ENCODE measurements around the gene TBC1D20. TPM values are rescaled to one million over a fixed set of nuclear protein-coding genes. Genes with fewer than 3 reads are reported as not detected.

The TBC1D20 gene
- total RNA-seq, 1 donor from 2014 or later: 30.9 TPM

GRCh38 chr20:402898-403581 lies 59.3 kb downstream of the TBC1D20 start:
- Histone ChIP-seq H3K9me3 (no peaks in the 10 kb centered on the region), H3K4me1 (peaks cover 8% of the 10 kb centered on the region), H3K36me3 (no peaks in the 10 kb centered on the region), H3K27ac (no peak overlapping the region), H3K27me3 (no peaks in the 10 kb centered on the region), H3K4me3 (no peak overlapping the region)
- TF ChIP-seq, protein P1, sequence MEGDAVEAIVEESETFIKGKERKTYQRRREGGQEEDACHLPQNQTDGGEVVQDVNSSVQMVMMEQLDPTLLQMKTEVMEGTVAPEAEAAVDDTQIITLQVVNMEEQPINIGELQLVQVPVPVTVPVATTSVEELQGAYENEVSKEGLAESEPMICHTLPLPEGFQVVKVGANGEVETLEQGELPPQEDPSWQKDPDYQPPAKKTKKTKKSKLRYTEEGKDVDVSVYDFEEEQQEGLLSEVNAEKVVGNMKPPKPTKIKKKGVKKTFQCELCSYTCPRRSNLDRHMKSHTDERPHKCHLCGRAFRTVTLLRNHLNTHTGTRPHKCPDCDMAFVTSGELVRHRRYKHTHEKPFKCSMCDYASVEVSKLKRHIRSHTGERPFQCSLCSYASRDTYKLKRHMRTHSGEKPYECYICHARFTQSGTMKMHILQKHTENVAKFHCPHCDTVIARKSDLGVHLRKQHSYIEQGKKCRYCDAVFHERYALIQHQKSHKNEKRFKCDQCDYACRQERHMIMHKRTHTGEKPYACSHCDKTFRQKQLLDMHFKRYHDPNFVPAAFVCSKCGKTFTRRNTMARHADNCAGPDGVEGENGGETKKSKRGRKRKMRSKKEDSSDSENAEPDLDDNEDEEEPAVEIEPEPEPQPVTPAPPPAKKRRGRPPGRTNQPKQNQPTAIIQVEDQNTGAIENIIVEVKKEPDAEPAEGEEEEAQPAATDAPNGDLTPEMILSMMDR (IDR thresholded peaks at IDR 0.05): no peak
- TF ChIP-seq POLR2AphosphoS5 (IDR thresholded peaks at IDR 0.05; ENCODE audit: insufficient read depth in 1 of 2, low read depth in 1 of 2) (no peak), POLR2A (IDR thresholded peaks at IDR 0.05) (no peak)
- no peak for DNase-seq (ENCODE audit: extremely low spot score in 2 of 2)
- intact Hi-C loops (cut with DNase I): loop anchor here (10.0 kb wide), 1 partner anchor 58 kb away; the partner anchor contains the start of gene NRSN2

GRCh38 chr20:402496-402885 lies 59.8 kb downstream of the TBC1D20 start:
- DNase-seq (ENCODE audit: extremely low spot score in 2 of 2): no peak
- Histone ChIP-seq H3K4me3 (no peak overlapping the region), H3K36me3 (no peaks in the 10 kb centered on the region), H3K4me1 (peaks cover 8% of the 10 kb centered on the region), H3K27me3 (no peaks in the 10 kb centered on the region), H3K9me3 (no peaks in the 10 kb centered on the region), H3K27ac (no peak overlapping the region)
- TF ChIP-seq POLR2A (IDR thresholded peaks at IDR 0.05) (no peak), POLR2AphosphoS5 (IDR thresholded peaks at IDR 0.05; ENCODE audit: insufficient read depth in 1 of 2, low read depth in 1 of 2) (no peak)
- TF ChIP-seq, protein P1 (IDR thresholded peaks at IDR 0.05): no peak
- intact Hi-C loops (cut with DNase I): loop anchor here (10.0 kb wide), 1 partner anchor 58 kb away; the partner anchor contains the start of gene NRSN2

GRCh38 chr20:401682-402495 lies 60.4 kb downstream of the TBC1D20 start:
- no peak overlapping the region for H3K4me3 ChIP-seq
- intact Hi-C loops (cut with DNase I): loop anchor here (10.0 kb wide), 1 partner anchor 57 kb away; the partner anchor contains the start of gene NRSN2
- no peak overlapping the region for H3K27ac ChIP-seq
- no peaks in the 10 kb centered on the region for H3K9me3 ChIP-seq
- peaks cover 2% of the 10 kb centered on the region for H3K4me1 ChIP-seq
- TF ChIP-seq POLR2A (IDR thresholded peaks at IDR 0.05) (no peak), POLR2AphosphoS5 (IDR thresholded peaks at IDR 0.05; ENCODE audit: insufficient read depth in 1 of 2, low read depth in 1 of 2) (no peak)
- TF ChIP-seq, protein P1 (IDR thresholded peaks at IDR 0.05): no peak
- H3K27me3 ChIP-seq: no peaks in the 10 kb centered on the region
- H3K36me3 ChIP-seq: peaks cover 0 to 3% of the 10 kb centered on the region in 2 donors
- DNase-seq (ENCODE audit: extremely low spot score in 2 of 2): no peak

- Histone ChIP-seq H3K36me3 (peaks cover 0 to 14% of the 10 kb centered on the region in 2 donors), H3K27me3 (no peaks in the 10 kb centered on the region), H3K4me3 (no peak overlapping the region), H3K4me1 (no peaks in the 10 kb centered on the region), H3K27ac (no peak overlapping the region), H3K9me3 (no peaks in the 10 kb centered on the region)
- no peak for TF ChIP-seq POLR2A (IDR thresholded peaks at IDR 0.05)
- TF ChIP-seq, protein P1 (IDR thresholded peaks at IDR 0.05): no peak
- no peak for TF ChIP-seq POLR2AphosphoS5 (IDR thresholded peaks at IDR 0.05; ENCODE audit: insufficient read depth in 1 of 2, low read depth in 1 of 2)
- no peak for DNase-seq (ENCODE audit: extremely low spot score in 2 of 2)
- intact Hi-C loops (cut with DNase I): loop anchor here (10.0 kb wide), 1 partner anchor 56 kb away; the partner anchor contains the start of gene NRSN2
Observed at GRCh38 chr20:400454-401275, 61.7 kb downstream of the TBC1D20 start.

Measured in vagina (tissue), 2 donors.